Brain microvascular endothelial cell (primary cell): ENCODE data around the gene MYEOV.

ENCODE experiments used
- DNase-seq: peaks from one replicate; pipeline ENCODE4 v3.0.0-alpha.2; 2020
- H3K27ac ChIP-seq: fragments of 250-450 bp; sonication (Bioruptor Pico); 2 replicates; pipeline ENCODE4 v1.5.1; 2020; ENCODE audit warnings: mild to moderate bottlenecking, moderate library complexity
- H3K27me3 ChIP-seq: fragments of 250-450 bp; sonication (Bioruptor Pico); replicated peaks from 2 replicates; pipeline ENCODE4 v1.5.1; 2020; ENCODE audit warnings: mild to moderate bottlenecking
- H3K36me3 ChIP-seq: fragments of 250-450 bp; sonication (Bioruptor Pico); replicated peaks from 2 replicates; pipeline ENCODE4 v1.5.1; 2020; ENCODE audit warnings: mild to moderate bottlenecking
- H3K4me3 ChIP-seq: 2 replicates; pipeline ENCODE4 v1.5.1; 2011; ENCODE audit warnings: low read depth, mild to moderate bottlenecking, control low read depth, low read length, moderate library complexity
- CTCF ChIP-seq: IDR thresholded peaks from 2 replicates; pipeline ENCODE4 v1.5.1; 2011; ENCODE audit warnings: low read depth, mild to moderate bottlenecking, moderate library complexity, low read length, control low read depth, inconsistent platforms; ENCODE audit errors: missing control alignments
- in situ Hi-C: cut with HindIII; loops from 2 replicates; pipeline ENCODE4 v1.10.0; 2017; ENCODE audit warnings: low sequenced_read_pairs, low pct_ligation_motif_present

The MYEOV gene

DNA sequence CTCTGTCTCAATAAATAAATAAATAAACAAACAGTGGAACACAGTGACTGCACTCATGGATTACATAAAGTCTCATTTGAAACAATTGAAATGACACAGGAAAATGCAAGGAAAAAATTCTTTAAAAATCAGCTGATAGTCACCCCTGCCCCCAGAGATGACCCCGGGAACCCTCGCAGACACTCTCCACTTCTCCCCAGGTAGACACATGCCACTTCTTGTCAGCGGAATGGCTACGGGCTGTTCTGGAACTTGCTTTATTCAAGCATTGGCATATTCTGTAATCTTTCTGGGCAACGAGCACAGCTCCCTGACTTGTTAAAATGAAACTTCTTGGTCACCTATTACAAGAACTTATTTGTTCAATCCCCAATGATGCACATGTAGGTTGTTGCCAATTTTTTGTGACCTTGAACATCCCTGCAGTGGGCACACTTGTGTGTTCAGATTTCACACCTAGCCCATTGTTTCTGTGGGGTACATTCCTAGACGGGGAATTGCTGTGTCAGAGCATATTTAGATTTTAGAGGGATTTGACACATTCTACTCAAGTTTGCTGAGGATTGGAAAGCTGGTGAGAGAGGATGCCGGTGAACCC lies 32.8 kb downstream of the MYEOV start:
- Histone ChIP-seq H3K36me3 (no peaks in the 10 kb centered on the region), H3K27me3 (no peaks in the 10 kb centered on the region), H3K27ac (no peak overlapping the region), H3K4me3 (no peak overlapping the region)
- no peak for TF ChIP-seq CTCF
- in situ Hi-C loops: no loop called here
- no peak for DNase-seq

DNA sequence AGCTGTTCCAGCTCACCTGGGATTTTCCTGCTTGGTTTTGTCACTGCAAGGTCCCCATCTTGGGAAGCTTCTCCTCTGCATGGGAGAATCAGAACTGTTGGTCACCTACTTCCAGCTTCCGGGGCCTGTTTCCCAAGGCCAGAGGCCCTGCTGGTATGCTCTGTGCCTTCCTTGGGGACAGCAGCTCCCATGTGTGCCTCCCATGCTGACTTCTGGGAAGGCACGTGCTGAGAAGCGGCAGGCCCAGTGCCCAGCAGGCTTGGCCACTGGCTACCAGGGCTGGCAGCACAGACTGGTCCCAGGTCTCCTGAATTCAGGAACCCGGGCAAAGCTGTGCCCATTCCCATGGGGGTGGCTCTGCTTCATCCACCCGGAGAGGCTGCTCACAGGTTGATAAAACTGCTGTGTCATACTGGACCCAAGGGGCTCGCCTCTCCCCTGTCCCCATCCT lies 33.8 kb downstream of the MYEOV start:
- in situ Hi-C loops: no loop called here
- no peak overlapping the region for H3K4me3 ChIP-seq
- no peak overlapping the region for H3K27ac ChIP-seq
- no peaks in the 10 kb centered on the region for H3K27me3 ChIP-seq
- no peak for TF ChIP-seq CTCF
- no peak for DNase-seq
- H3K36me3 ChIP-seq: no peaks in the 10 kb centered on the region

DNA sequence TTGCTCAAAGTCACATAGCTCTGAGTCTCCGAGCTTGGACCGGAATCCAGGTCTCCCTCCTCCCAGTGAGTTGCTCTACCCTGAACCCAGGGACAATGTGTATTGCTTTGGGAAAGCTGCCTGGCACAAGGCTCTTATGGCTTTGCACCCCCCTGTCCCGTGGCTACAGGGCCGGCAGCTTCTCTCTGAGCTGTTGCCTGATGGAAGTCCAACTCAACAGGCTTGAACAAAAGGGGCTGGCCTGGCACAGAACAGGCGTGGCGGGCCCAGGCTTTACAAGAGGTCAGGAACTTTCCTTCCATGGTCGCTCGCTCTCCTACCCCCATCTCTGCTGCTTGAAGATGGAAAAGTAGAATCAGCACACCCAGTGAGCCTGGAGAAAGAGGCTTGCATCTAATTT lies 34.3 kb downstream of the MYEOV start:
- in situ Hi-C loops: no loop called here

GRCh38 chr11:69329581-69329980 lies 35.6 kb downstream of the MYEOV start:
- no peaks in the 10 kb centered on the region for H3K27me3 ChIP-seq
- no peak overlapping the region for H3K27ac ChIP-seq
- TF ChIP-seq CTCF: no peak
- in situ Hi-C loops: no loop called here
- no peaks in the 10 kb centered on the region for H3K36me3 ChIP-seq
- DNase-seq: no peak
- H3K4me3 ChIP-seq: no peak overlapping the region

More for the DNA sequence above, 34.3 kb downstream of the MYEOV start:
- Histone ChIP-seq H3K4me3 (no peak overlapping the region), H3K27ac (no peak overlapping the region), H3K27me3 (no peaks in the 10 kb centered on the region), H3K36me3 (no peaks in the 10 kb centered on the region)
- DNase-seq: no peak
- no peak for TF ChIP-seq CTCF

GRCh38 chr11:69330330-69330729 lies 36.4 kb downstream of the MYEOV start:
- in situ Hi-C loops: no loop called here
- H3K4me3 ChIP-seq: no peak overlapping the region
- TF ChIP-seq CTCF: no peak
- DNase-seq: no peak
- H3K36me3 ChIP-seq: no peaks in the 10 kb centered on the region
- no peak overlapping the region for H3K27ac ChIP-seq
- no peaks in the 10 kb centered on the region for H3K27me3 ChIP-seq

- Histone ChIP-seq H3K27me3 (no peaks in the 10 kb centered on the region), H3K4me3 (no peak overlapping the region), H3K27ac (no peak overlapping the region), H3K36me3 (no peaks in the 10 kb centered on the region)
- in situ Hi-C loops: no loop called here
- TF ChIP-seq CTCF: no peak
- no peak for DNase-seq
Observed at GRCh38 chr11:69333149-69333710, 39.3 kb downstream of the MYEOV start.
